HuH-7.5 (cell line): ENCODE results near the gene AGFG1.

ENCODE experiments used
- DNase-seq: peaks from one replicate; pipeline ENCODE4 v3.0.0; 2011; ENCODE audit warnings: low spot score

Gene AGFG1

GRCh38 chr2:227608561-227609338, 136.8 kb downstream of the AGFG1 start:
- DNase-seq = no peak

GRCh38 chr2:227610123-227610522, 138.2 kb downstream of the AGFG1 start:
- DNase-seq = no peak
